ENCODE data around the gene TNS1. TPM values are rescaled to one million over a fixed set of nuclear protein-coding genes. Genes with fewer than 3 reads are reported as not detected.

The TNS1 gene
- total RNA-seq, 1 donor from 2014 or later: 828 TPM

DNA sequence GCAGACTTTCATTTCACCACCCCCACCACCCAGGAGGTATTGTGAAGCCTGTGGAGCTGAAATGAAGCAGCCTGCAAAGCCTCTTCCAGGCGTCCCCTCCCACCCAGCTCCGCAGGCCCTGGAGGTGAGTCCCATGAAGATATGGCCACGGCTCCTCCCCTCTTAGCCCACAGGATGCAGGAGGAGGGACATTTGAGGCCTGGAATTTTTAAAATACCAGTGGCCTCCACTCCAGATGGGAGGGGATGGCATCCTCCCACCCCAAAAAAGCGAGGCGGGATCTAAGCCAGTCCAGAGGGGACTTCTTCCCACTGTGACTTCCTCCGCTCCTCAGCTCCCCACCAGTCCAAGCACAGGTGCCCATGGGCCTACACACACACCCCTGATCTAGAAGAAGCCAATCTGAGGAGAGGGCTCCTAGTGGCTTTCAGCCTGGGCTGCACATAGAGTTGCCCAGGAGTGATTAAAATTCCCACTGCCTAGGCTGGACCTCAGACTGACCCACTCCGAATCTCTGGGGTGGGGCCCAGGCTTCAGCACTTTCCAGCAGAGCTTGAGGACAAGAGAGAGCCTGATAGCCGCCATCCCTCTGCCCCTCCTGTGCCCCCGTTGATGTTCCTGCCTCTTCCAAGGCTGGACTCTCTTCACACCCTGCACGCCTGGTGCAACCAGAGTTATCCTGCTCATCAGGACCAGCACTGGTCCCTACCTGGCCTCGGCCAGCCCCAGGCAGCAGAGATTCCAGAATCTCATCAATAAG, 206.9 kb downstream of the TNS1 start:
- Histone ChIP-seq H3K4me1 (peaks cover 77% of the 10 kb centered on the region), H3K27me3 (ENCODE audit: low read depth) (no peaks in the 10 kb centered on the region), H3K4me3 (no peak overlapping the region), H3K36me3 (peaks cover 2% of the 10 kb centered on the region), H3K9me3 (replicated peaks) (no peaks in the 10 kb centered on the region), H3K27ac (replicated peaks) (no peak overlapping the region)
- TF ChIP-seq, protein P1, sequence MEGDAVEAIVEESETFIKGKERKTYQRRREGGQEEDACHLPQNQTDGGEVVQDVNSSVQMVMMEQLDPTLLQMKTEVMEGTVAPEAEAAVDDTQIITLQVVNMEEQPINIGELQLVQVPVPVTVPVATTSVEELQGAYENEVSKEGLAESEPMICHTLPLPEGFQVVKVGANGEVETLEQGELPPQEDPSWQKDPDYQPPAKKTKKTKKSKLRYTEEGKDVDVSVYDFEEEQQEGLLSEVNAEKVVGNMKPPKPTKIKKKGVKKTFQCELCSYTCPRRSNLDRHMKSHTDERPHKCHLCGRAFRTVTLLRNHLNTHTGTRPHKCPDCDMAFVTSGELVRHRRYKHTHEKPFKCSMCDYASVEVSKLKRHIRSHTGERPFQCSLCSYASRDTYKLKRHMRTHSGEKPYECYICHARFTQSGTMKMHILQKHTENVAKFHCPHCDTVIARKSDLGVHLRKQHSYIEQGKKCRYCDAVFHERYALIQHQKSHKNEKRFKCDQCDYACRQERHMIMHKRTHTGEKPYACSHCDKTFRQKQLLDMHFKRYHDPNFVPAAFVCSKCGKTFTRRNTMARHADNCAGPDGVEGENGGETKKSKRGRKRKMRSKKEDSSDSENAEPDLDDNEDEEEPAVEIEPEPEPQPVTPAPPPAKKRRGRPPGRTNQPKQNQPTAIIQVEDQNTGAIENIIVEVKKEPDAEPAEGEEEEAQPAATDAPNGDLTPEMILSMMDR (IDR thresholded peaks at IDR 0.05; ENCODE audit: borderline replicate concordance): no peak
- intact Hi-C loops (cut with micrococcal nuclease): no loop called here
- no peak for DNase-seq

- Histone ChIP-seq H3K4me3 (no peak overlapping the region), H3K27me3 (ENCODE audit: low read depth) (no peaks in the 10 kb centered on the region), H3K36me3 (peaks cover 2% of the 10 kb centered on the region), H3K4me1 (peaks cover 77% of the 10 kb centered on the region), H3K9me3 (replicated peaks) (no peaks in the 10 kb centered on the region), H3K27ac (replicated peaks) (no peak overlapping the region)
- intact Hi-C loops (cut with micrococcal nuclease): no loop called here
- no peak for DNase-seq
- TF ChIP-seq, protein P1 (IDR thresholded peaks at IDR 0.05; ENCODE audit: borderline replicate concordance): no peak
These were observed 207.7 kb downstream of the TNS1 start for GRCh38 chr2:217795067-217795466.

- H3K27ac ChIP-seq (replicated peaks): no peak overlapping the region
- no peak overlapping the region for H3K4me3 ChIP-seq
- H3K9me3 ChIP-seq (replicated peaks): no peaks in the 10 kb centered on the region
- intact Hi-C loops (cut with micrococcal nuclease): loop anchor here (5.0 kb wide), 1 partner anchor 93 kb away; no protein-coding TSS in a partner anchor
- no peaks in the 10 kb centered on the region for H3K27me3 ChIP-seq (ENCODE audit: low read depth)
- peaks cover 77% of the 10 kb centered on the region for H3K4me1 ChIP-seq
- no peak for DNase-seq
- peaks cover 2% of the 10 kb centered on the region for H3K36me3 ChIP-seq
- TF ChIP-seq, protein P1 (IDR thresholded peaks at IDR 0.05; ENCODE audit: borderline replicate concordance): no peak
These were observed 208.4 kb downstream of the TNS1 start for GRCh38 chr2:217794133-217794986.

DNA sequence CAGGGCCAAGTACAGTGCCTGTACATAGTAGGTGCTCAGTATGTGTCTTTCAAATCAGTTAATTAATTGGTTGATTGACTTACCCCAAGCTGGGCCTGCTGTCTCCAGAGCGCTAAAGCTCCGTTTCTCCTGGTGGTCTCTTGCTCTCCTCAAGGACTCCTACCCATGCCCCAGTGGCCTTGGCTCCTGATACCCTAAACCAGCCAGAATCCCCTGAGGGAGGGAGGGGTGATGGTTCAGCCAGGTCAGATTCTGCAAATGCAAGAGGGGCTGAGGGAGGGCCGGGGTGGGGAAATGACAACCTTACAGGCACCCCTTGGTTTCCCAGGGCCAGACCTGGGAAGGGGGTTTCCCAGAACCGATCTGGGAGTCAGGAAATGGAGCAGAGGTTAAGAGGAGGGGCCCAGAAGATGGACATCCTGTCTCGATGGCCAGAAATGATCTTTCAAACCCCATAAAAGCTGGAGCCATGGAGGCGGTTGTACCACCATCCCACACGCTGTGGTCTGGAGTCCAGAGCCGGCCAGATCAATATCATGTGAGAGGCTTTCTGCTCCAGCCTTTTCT, 209.1 kb downstream of the TNS1 start:
- Histone ChIP-seq H3K27ac (replicated peaks) (no peak overlapping the region), H3K4me1 (peaks cover 71% of the 10 kb centered on the region), H3K4me3 (no peak overlapping the region), H3K9me3 (replicated peaks) (no peaks in the 10 kb centered on the region), H3K36me3 (no peaks in the 10 kb centered on the region), H3K27me3 (ENCODE audit: low read depth) (no peaks in the 10 kb centered on the region)
- no peak for DNase-seq
- TF ChIP-seq, protein P1 (IDR thresholded peaks at IDR 0.05; ENCODE audit: borderline replicate concordance): no peak
- intact Hi-C loops (cut with micrococcal nuclease): loop anchor here (5.0 kb wide), 1 partner anchor 94 kb away; no protein-coding TSS in a partner anchor
